K562 (cell line): ENCODE data around the gene NDST3. TPM values are rescaled to one million over a fixed set of nuclear protein-coding genes. Genes with fewer than 3 reads are reported as not detected.

Source experiments
- CBX1 ChIP-seq: sonication (generic); IDR thresholded peaks from 2 replicates; pipeline ENCODE4 v1.6.1; 2016; ENCODE audit warnings: antibody characterized with exemption, low read depth, mild to moderate bottlenecking
- KAT7 ChIP-seq: sonication (generic); formaldehyde crosslinking; IDR thresholded peaks from 2 replicates; pipeline ENCODE4 v1.8.0; 2022; ENCODE audit warnings: missing genetic modification reagents, mild to moderate bottlenecking, borderline replicate concordance
- KLF16 ChIP-seq: IDR thresholded peaks from 2 replicates; pipeline ENCODE4 v1.6.1; 2016; ENCODE audit warnings: antibody characterized with exemption
- MED1 ChIP-seq: sonication (generic); formaldehyde crosslinking; IDR thresholded peaks from 2 replicates; pipeline ENCODE4 v1.8.1; 2023; ENCODE audit warnings: missing genetic modification reagents, borderline replicate concordance
- NRF1 ChIP-seq, 2 experiments: fragments of 450-650 bp; IDR thresholded peaks in 1 of 2; conservative IDR thresholded peaks in 1 of 2; 2 replicates each; pipeline ENCODE4 v1.6.1; 2014; ENCODE audit warnings: mild to moderate bottlenecking in 2 of 2
- SAFB ChIP-seq: fragments of 200-400 bp; formaldehyde crosslinking; IDR thresholded peaks from 2 replicates; pipeline ENCODE4 v1.6.1; 2017; ENCODE audit warnings: low read depth, low read length, borderline replicate concordance
- SRF ChIP-seq, 2 experiments: fragments of 250-450, 450-650 bp in 1 of 2; sonication (Bioruptor Pico) in 1 of 2; sonication (generic) in 1 of 2; formaldehyde crosslinking; IDR thresholded peaks; 2 replicates each; pipeline versions ENCODE4 v1.5.0 to v1.5.1; 2020 to 2022; ENCODE audit warnings: mild to moderate bottlenecking in 1 of 2, missing genetic modification reagents in 1 of 2
- TAF15 ChIP-seq: fragments of 200-400 bp; formaldehyde crosslinking; IDR thresholded peaks from 2 replicates; pipeline ENCODE4 v1.6.1; 2017; ENCODE audit warnings: mild to moderate bottlenecking, low read depth, low read length, moderate library complexity
- TEAD4 ChIP-seq, 2 experiments: sonication (generic) in 1 of 2; formaldehyde crosslinking in 1 of 2; IDR thresholded peaks; 2 replicates each; pipeline versions ENCODE4 v1.6.1 to v1.8.0; 2012 to 2022; ENCODE audit warnings: borderline replicate concordance in 1 of 2, inconsistent platforms in 1 of 2, low read length in 1 of 2, mild to moderate bottlenecking in 1 of 2, missing genetic modification reagents in 1 of 2
- ZNF76 ChIP-seq: fragments of 250-450 bp; sonication (Bioruptor Pico); IDR thresholded peaks from 2 replicates; pipeline ENCODE4 v1.4.0; 2020; ENCODE audit warnings: mild to moderate bottlenecking, moderate library complexity, borderline replicate concordance
- polyA plus RNA-seq, 8 experiments: library from polyadenylated mRNA; depleted of rRNA in 4 of 8; stranded (reverse) in 5 of 8; unstranded in 3 of 8; fragments of >200 nt; fragmentation: Nextera tagmentation in 2 of 8; fragmentation: Illumina TruSeq in 1 of 8; extraction: Ambion mirVana in 2 of 8; extraction: Trizol in 1 of 8; gene quantifications; 2 replicates each; pipeline versions ENCODE4 v1.2.1 to v1.2.3, GENCODE V29; 2011 to 2014; ENCODE audit warnings: inconsistent platforms in 1 of 8, missing spikeins in 1 of 8
- total RNA-seq, 7 experiments: library from RNA; depleted of rRNA in 6 of 7; stranded (reverse); fragments of >200 nt in 6 of 7; fragmentation: Illumina TruSeq in 2 of 7; extraction: Trizol in 2 of 7; gene quantifications; 2 replicates each; pipeline versions ENCODE4 v1.2.1 to v1.2.3, GENCODE V29; 2011 to 2021; ENCODE audit warnings: low replicate concordance in 1 of 7
- TF ChIP-seq, protein P1 (sequence below), 2 experiments: fragments of 450-650 bp; formaldehyde crosslinking in 1 of 2; IDR thresholded peaks; 2 replicates each; pipeline versions ENCODE4 v1.4.0 to v1.6.1; 2014 to 2020; ENCODE audit warnings: mild to moderate bottlenecking in 2 of 2, borderline replicate concordance in 1 of 2, low read depth in 1 of 2
- TF ChIP-seq, protein P2 (sequence below): fragments of 250-450 bp; sonication (Bioruptor Pico); IDR thresholded peaks from 2 replicates; pipeline ENCODE4 v1.4.0; 2020; ENCODE audit warnings: mild to moderate bottlenecking
- TF ChIP-seq, protein P3 (sequence below): fragments of 250-450 bp; sonication (Bioruptor Pico); IDR thresholded peaks from 2 replicates; pipeline ENCODE4 v1.4.0; 2020; ENCODE audit warnings: mild to moderate bottlenecking, moderate library complexity

The NDST3 gene
- total and polyA plus RNA-seq, 9 of the 15 experiments (the other 6 are each of a cell fraction or from before 2014, with no cell fraction given) = not detected

DNA sequence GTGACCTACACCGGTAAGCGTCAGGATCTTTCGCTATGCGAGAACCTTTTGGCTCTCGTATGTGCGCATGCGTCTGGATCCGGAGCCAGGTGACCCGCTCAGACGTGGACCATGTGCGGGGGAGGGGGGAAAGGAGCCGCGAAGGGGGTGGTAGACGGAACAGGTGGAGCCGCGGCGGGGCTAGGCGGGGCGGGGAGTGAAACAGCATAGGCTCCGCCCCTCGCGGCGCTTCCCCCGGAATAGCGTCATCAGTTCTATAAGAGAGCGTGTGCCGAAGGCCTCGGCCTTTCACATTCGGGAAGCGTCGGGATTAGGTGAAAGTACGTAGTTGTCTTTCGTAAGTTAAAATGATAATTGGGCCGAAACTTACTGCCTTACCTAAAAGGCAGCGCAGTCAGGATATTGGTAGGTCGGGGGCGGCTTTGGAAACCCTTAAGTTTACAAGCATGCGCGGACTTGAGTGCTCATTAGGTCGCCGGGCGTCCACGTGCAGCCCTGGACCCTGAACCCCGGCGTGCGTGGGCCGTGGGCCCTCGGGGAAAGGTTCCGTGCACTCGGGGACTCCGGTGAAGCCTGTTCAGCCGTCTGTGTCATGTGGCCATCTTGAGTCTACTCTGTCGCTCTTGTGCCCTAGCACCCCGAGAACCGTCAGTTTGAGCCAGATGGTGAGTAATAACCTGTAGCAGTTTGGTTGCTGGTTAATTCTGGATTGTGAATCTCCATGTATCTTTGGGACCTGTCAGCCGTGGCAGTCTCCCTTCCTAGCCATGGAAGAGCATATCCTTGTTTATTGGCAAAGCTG is 244.4 kb downstream of the NDST3 start (continued):
- TF ChIP-seq ZNF76 (CRISPR knock-in tag) (no peak), SAFB (peak; percentile 70; the same call in 1 of the 2 replicates), KAT7 (CRISPR knock-in tag) (no peak), CBX1 (0 out of 2 replicates have a peak, but pooled peaks have one; percentile 33), NRF1 (conservative IDR thresholded peaks at IDR 0.05 in 1 of 2, IDR thresholded peaks at IDR 0.05 in 1 of 2) (peak; percentile 93 to 94), TAF15 (peak; percentile 91; the same call in 1 of the 2 replicates), MED1 (no peak), SRF (CRISPR knock-in tag; IDR thresholded peaks at IDR 0.05) (peak; percentile 8 to 68; a peak in 1 of 4 replicates), TEAD4 (IDR thresholded peaks at IDR 0.05; ENCODE audit: low read length) (no peak), TEAD4 (CRISPR knock-in tag; IDR thresholded peaks at IDR 0.05; ENCODE audit: borderline replicate concordance) (no peak), KLF16 (no peak; the same call in 1 of the 2 replicates)
- TF ChIP-seq, protein P1, sequence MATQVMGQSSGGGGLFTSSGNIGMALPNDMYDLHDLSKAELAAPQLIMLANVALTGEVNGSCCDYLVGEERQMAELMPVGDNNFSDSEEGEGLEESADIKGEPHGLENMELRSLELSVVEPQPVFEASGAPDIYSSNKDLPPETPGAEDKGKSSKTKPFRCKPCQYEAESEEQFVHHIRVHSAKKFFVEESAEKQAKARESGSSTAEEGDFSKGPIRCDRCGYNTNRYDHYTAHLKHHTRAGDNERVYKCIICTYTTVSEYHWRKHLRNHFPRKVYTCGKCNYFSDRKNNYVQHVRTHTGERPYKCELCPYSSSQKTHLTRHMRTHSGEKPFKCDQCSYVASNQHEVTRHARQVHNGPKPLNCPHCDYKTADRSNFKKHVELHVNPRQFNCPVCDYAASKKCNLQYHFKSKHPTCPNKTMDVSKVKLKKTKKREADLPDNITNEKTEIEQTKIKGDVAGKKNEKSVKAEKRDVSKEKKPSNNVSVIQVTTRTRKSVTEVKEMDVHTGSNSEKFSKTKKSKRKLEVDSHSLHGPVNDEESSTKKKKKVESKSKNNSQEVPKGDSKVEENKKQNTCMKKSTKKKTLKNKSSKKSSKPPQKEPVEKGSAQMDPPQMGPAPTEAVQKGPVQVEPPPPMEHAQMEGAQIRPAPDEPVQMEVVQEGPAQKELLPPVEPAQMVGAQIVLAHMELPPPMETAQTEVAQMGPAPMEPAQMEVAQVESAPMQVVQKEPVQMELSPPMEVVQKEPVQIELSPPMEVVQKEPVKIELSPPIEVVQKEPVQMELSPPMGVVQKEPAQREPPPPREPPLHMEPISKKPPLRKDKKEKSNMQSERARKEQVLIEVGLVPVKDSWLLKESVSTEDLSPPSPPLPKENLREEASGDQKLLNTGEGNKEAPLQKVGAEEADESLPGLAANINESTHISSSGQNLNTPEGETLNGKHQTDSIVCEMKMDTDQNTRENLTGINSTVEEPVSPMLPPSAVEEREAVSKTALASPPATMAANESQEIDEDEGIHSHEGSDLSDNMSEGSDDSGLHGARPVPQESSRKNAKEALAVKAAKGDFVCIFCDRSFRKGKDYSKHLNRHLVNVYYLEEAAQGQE (IDR thresholded peaks at IDR 0.05; ENCODE audit: borderline replicate concordance) = peak; percentile 22; the same call in 1 of the 2 replicates
- TF ChIP-seq, protein P1 (CRISPR knock-in tag; IDR thresholded peaks at IDR 0.05; ENCODE audit: low read depth) = 0 out of 2 replicates have a peak, but pooled peaks have one; percentile 26
- TF ChIP-seq, protein P2, sequence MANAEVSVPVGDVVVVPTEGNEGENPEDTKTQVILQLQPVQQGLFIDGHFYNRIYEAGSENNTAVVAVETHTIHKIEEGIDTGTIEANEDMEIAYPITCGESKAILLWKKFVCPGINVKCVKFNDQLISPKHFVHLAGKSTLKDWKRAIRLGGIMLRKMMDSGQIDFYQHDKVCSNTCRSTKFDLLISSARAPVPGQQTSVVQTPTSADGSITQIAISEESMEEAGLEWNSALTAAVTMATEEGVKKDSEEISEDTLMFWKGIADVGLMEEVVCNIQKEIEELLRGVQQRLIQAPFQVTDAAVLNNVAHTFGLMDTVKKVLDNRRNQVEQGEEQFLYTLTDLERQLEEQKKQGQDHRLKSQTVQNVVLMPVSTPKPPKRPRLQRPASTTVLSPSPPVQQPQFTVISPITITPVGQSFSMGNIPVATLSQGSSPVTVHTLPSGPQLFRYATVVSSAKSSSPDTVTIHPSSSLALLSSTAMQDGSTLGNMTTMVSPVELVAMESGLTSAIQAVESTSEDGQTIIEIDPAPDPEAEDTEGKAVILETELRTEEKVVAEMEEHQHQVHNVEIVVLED (CRISPR knock-in tag) = no peak
- TF ChIP-seq, protein P3, sequence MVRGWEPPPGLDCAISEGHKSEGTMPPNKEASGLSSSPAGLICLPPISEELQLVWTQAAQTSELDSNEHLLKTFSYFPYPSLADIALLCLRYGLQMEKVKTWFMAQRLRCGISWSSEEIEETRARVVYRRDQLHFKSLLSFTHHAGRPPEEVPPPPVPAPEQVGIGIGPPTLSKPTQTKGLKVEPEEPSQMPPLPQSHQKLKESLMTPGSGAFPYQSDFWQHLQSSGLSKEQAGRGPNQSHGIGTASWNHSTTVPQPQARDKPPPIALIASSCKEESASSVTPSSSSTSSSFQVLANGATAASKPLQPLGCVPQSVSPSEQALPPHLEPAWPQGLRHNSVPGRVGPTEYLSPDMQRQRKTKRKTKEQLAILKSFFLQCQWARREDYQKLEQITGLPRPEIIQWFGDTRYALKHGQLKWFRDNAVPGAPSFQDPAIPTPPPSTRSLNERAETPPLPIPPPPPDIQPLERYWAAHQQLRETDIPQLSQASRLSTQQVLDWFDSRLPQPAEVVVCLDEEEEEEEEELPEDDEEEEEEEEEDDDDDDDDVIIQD = no peak
